ENCODE measurements around the gene TNFRSF19. TPM values are rescaled to one million over a fixed set of nuclear protein-coding genes. Genes with fewer than 3 reads are reported as not detected.

TNFRSF19 gene
- total RNA-seq, 1 experiment from 2014 or later, result 0.06 TPM

- no TSS peak for BruUV-seq (replicated peaks)
- ChIA-PET POLR2A (ENCODE audit: low non-redundant PET) (no interaction called here), CTCF (no interaction called here)
- no peaks in the 10 kb centered on the region for H3K4me1 ChIP-seq (ENCODE audit: insufficient read depth, low read length, poor library complexity, severe bottlenecking)
- DNase-seq (ENCODE audit: low spot score), result no peak
- H3K27ac ChIP-seq (ENCODE audit: low read depth, low read length, poor library complexity, severe bottlenecking), result no peak overlapping the region
- no peaks in the 10 kb centered on the region for H3K27me3 ChIP-seq (replicated peaks; ENCODE audit: insufficient read depth, low read depth, low read length, poor library complexity)
- H3K9me3 ChIP-seq (ENCODE audit: low read depth, low read length, poor library complexity, severe bottlenecking), result no peaks in the 10 kb centered on the region
- intact Hi-C loops (cut with micrococcal nuclease; ENCODE audit: unreplicated experiment), result no loop called here
- H3K36me3 ChIP-seq (ENCODE audit: insufficient read depth, low read length, poor library complexity, severe bottlenecking), result no peaks in the 10 kb centered on the region
- TF ChIP-seq EZH2 (IDR thresholded peaks at IDR 0.05; ENCODE audit: borderline replicate concordance, low read depth, low read length, poor library complexity, severe bottlenecking) (no peak), CTCF (conservative IDR thresholded peaks at IDR 0.05; ENCODE audit: low read depth, low read length) (no peak)
- no peak overlapping the region for H3K4me3 ChIP-seq (ENCODE audit: low read depth, low read length, poor library complexity, severe bottlenecking)
Observed at GRCh38 chr13:23628250-23628649, 58.0 kb downstream of the TNFRSF19 start.

GRCh38 chr13:23628765-23629565 is 58.8 kb downstream of the TNFRSF19 start:
- BruUV-seq (replicated peaks), result no TSS peak
- no peaks in the 10 kb centered on the region for H3K9me3 ChIP-seq (ENCODE audit: low read depth, low read length, poor library complexity, severe bottlenecking)
- no peak for DNase-seq (ENCODE audit: low spot score)
- no peak for TF ChIP-seq EZH2 (IDR thresholded peaks at IDR 0.05; ENCODE audit: borderline replicate concordance, low read depth, low read length, poor library complexity, severe bottlenecking)
- TF ChIP-seq CTCF (conservative IDR thresholded peaks at IDR 0.05; ENCODE audit: low read depth, low read length), result no peak
- POLR2A ChIA-PET (ENCODE audit: low non-redundant PET), result no interaction called here
- no peaks in the 10 kb centered on the region for H3K36me3 ChIP-seq (ENCODE audit: insufficient read depth, low read length, poor library complexity, severe bottlenecking)
- H3K4me3 ChIP-seq (ENCODE audit: low read depth, low read length, poor library complexity, severe bottlenecking), result no peak overlapping the region
- no peaks in the 10 kb centered on the region for H3K4me1 ChIP-seq (ENCODE audit: insufficient read depth, low read length, poor library complexity, severe bottlenecking)
- H3K27ac ChIP-seq (ENCODE audit: low read depth, low read length, poor library complexity, severe bottlenecking), result no peak overlapping the region
- CTCF ChIA-PET, result no interaction called here
- intact Hi-C loops (cut with micrococcal nuclease; ENCODE audit: unreplicated experiment), result no loop called here
- H3K27me3 ChIP-seq (replicated peaks; ENCODE audit: insufficient read depth, low read depth, low read length, poor library complexity), result no peaks in the 10 kb centered on the region

GRCh38 chr13:23629566-23630272 is 59.5 kb downstream of the TNFRSF19 start:
- Histone ChIP-seq H3K27ac (ENCODE audit: low read depth, low read length, poor library complexity, severe bottlenecking) (no peak overlapping the region), H3K36me3 (ENCODE audit: insufficient read depth, low read length, poor library complexity, severe bottlenecking) (no peaks in the 10 kb centered on the region), H3K9me3 (ENCODE audit: low read depth, low read length, poor library complexity, severe bottlenecking) (no peaks in the 10 kb centered on the region), H3K27me3 (replicated peaks; ENCODE audit: insufficient read depth, low read depth, low read length, poor library complexity) (no peaks in the 10 kb centered on the region), H3K4me1 (ENCODE audit: insufficient read depth, low read length, poor library complexity, severe bottlenecking) (no peaks in the 10 kb centered on the region), H3K4me3 (ENCODE audit: low read depth, low read length, poor library complexity, severe bottlenecking) (no peak overlapping the region)
- TF ChIP-seq CTCF (conservative IDR thresholded peaks at IDR 0.05; ENCODE audit: low read depth, low read length), result no peak
- no peak for TF ChIP-seq EZH2 (IDR thresholded peaks at IDR 0.05; ENCODE audit: borderline replicate concordance, low read depth, low read length, poor library complexity, severe bottlenecking)
- intact Hi-C loops (cut with micrococcal nuclease; ENCODE audit: unreplicated experiment), result no loop called here
- CTCF ChIA-PET, result no interaction called here
- no peak for DNase-seq (ENCODE audit: low spot score)
- BruUV-seq (replicated peaks), result no TSS peak
- POLR2A ChIA-PET (ENCODE audit: low non-redundant PET), result no interaction called here
